Measurements from ENCODE around the gene FAM199X. TPM values are rescaled to one million over a fixed set of nuclear protein-coding genes. Genes with fewer than 3 reads are reported as not detected.

The FAM199X gene
- total and polyA plus RNA-seq, 2 of the 8 experiments (the other 6 are each of a cell fraction or from before 2014, with no cell fraction given) = 3.1 to 14.9 TPM

DNA sequence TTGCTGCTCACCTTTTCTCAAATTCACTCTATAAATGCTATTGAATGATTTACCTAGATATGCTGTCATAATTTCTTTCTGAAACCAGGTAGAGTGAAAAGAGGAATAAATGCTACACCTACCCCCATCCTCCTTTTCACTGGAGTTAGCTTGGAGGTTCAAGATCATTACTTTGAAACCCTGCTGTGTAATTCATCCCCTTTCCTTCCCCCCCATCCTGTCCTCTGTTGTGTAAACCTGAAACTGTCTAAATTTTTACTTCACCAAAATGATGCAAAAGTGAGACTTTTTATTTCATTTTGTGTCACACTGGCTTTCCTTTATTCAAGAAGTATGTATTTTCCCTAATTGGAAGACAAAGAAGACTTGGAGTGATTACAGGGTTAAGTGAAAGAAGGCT lies 48.5 kb upstream of the FAM199X start:
- Histone ChIP-seq H3K79me1 (ENCODE audit: low read depth, low read length) (no peaks in the 10 kb centered on the region), H3K27me3 (replicated peaks in 1 of 4; ENCODE audit: control insufficient read depth in 3 of 4, extremely low read depth in 1 of 4, insufficient read depth in 3 of 4, low read length in 3 of 4) (no peaks in the 10 kb centered on the region), H2BK20ac (ENCODE audit: low read length) (no peak overlapping the region), H3K79me2 (ENCODE audit: control insufficient read depth in 1 of 2, insufficient read depth in 2 of 2, low read length in 2 of 2) (no peaks in the 10 kb centered on the region), H2BK120ac (replicated peaks; ENCODE audit: low read depth, low read length) (no peak overlapping the region), H3K14ac (ENCODE audit: insufficient read length) (no peak overlapping the region), H4K91ac (replicated peaks; ENCODE audit: insufficient read length, low read length) (no peak overlapping the region), H3K4ac (replicated peaks; ENCODE audit: insufficient read length, low read depth, low read length) (no peak overlapping the region), H2BK12ac (ENCODE audit: low read depth, low read length) (no peak overlapping the region), H3K4me3 (ENCODE audit: extremely low read depth in 1 of 4, insufficient read depth in 2 of 4, low read depth in 3 of 4, low read length in 4 of 4) (no peak overlapping the region), H4K5ac (ENCODE audit: insufficient read length, low read depth, low read length) (no peak overlapping the region), H3K9me3 (ENCODE audit: insufficient read depth in 2 of 2, low read depth in 1 of 2, low read length in 1 of 2) (no peaks in the 10 kb centered on the region), H3K23ac (ENCODE audit: insufficient read length) (no peak overlapping the region), H4K8ac (ENCODE audit: extremely low read depth, insufficient read depth, low read length) (no peak overlapping the region), H3K9ac (replicated peaks in 1 of 4; ENCODE audit: extremely low read depth in 1 of 4, low read depth in 3 of 4, low read length in 3 of 4) (no peak overlapping the region), H3K23me2 (ENCODE audit: low read depth, low read length) (peaks cover 2% of the 10 kb centered on the region; the same call in 1 of the 2 replicates), H4K20me1 (replicated peaks in 1 of 2; ENCODE audit: control insufficient read depth in 1 of 2, insufficient read depth in 2 of 2, low read length in 2 of 2) (peaks cover 0 to 5% of the 10 kb centered on the region in 2 experiments), H3K36me3 (ENCODE audit: control insufficient read depth in 2 of 4, insufficient read depth in 4 of 4, low read length in 3 of 4) (no peaks in the 10 kb centered on the region), H3K27ac (ENCODE audit: low read depth, low read length) (no peak overlapping the region), H2AFZ (ENCODE audit: low read length) (no peak overlapping the region), H3K4me1 (replicated peaks in 1 of 4; ENCODE audit: control insufficient read depth in 3 of 4, insufficient read depth in 4 of 4, low read length in 3 of 4) (peaks cover 0 to 5% (median 1%) of the 10 kb centered on the region in 4 experiments; a peak in 3 of 7 replicates), H2BK15ac (ENCODE audit: low read length) (no peak overlapping the region), H2AK5ac (ENCODE audit: low read depth, low read length) (no peak overlapping the region), H3K56ac (replicated peaks; ENCODE audit: insufficient read length, low read depth, low read length) (no peak overlapping the region), H2BK5ac (ENCODE audit: low read depth, low read length) (no peak overlapping the region), H3K18ac (ENCODE audit: extremely low read depth, low read length) (no peak overlapping the region), H3K4me2 (ENCODE audit: insufficient read depth in 1 of 2, low read depth in 2 of 2, low read length in 2 of 2) (no peak overlapping the region)
- CTCF ChIA-PET (ENCODE audit: partially characterized antibody) = interaction anchor here (0.6 kb wide), 1 partner anchor 629 kb away, joined by 4 read pairs; no protein-coding TSS in a partner anchor
- no peak for DNase-seq (ENCODE audit: low read depth in 1 of 2, low spot score in 2 of 2)
- POLR2A ChIA-PET (ENCODE audit: partially characterized antibody) = no interaction called here
- no peak for FAIRE-seq
- TF ChIP-seq JUND (IDR thresholded peaks at IDR 0.05; ENCODE audit: low read length) (no peak), NANOG (IDR thresholded peaks at IDR 0.05; ENCODE audit: insufficient read depth, low read depth, low read length, poor library complexity, severe bottlenecking) (no peak), SP4 (IDR thresholded peaks at IDR 0.05; ENCODE audit: low read length) (no peak), RBBP5 (IDR thresholded peaks at IDR 0.05; ENCODE audit: borderline replicate concordance, low read depth, low read length) (no peak), PHF8 (conservative IDR thresholded peaks at IDR 0.05; ENCODE audit: low read depth, low read length) (no peak), SP2 (IDR thresholded peaks at IDR 0.05; ENCODE audit: low read length) (no peak), RAD21 (IDR thresholded peaks at IDR 0.05 in 1 of 2, conservative IDR thresholded peaks at IDR 0.05 in 1 of 2; ENCODE audit: low read depth in 2 of 2, low read length in 2 of 2) (no peak), RNF2 (IDR thresholded peaks at IDR 0.05; ENCODE audit: borderline replicate concordance, low read depth, low read length, missing control alignments, poor library complexity, severe bottlenecking) (no peak), ASH2L (IDR thresholded peaks at IDR 0.05; ENCODE audit: low read length) (no peak), SAP30 (IDR thresholded peaks at IDR 0.05; ENCODE audit: insufficient read depth, insufficient replicate concordance, low read length) (no peak)
- TF ChIP-seq, protein P1, sequence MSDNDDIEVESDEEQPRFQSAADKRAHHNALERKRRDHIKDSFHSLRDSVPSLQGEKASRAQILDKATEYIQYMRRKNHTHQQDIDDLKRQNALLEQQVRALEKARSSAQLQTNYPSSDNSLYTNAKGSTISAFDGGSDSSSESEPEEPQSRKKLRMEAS (IDR thresholded peaks at IDR 0.05) = no peak
- TF ChIP-seq, protein P2, sequence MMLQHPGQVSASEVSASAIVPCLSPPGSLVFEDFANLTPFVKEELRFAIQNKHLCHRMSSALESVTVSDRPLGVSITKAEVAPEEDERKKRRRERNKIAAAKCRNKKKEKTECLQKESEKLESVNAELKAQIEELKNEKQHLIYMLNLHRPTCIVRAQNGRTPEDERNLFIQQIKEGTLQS (IDR thresholded peaks at IDR 0.05; ENCODE audit: insufficient read depth, low read depth, low read length) = no peak

Measured in H1 (cell line).